Panc1 (cell line): ENCODE measurements around the gene CPT1B. TPM values are rescaled to one million over a fixed set of nuclear protein-coding genes. Genes with fewer than 3 reads are reported as not detected.

ENCODE experiments used
- ATAC-seq: fragments of 200-7000 bp; cut with Tn5 transposase; 2 replicates; pipeline ENCODE4 v1.9.1; 2020; ENCODE audit warnings: mild to moderate bottlenecking, moderate library complexity
- BruUV-seq: library from RNA; stranded (reverse); fragments of 400-500 nt; replicated peaks from 2 replicates; lab custom pipeline; 2021; lab: Mats Ljungman, UMichigan
- CTCF ChIA-PET: fragments of 300-600 bp; sonication (Branson Sonifier 250); formaldehyde crosslinking; loops from one replicate; lab custom pipeline; 2022; ENCODE audit warnings: antibody characterized with exemption; lab: Charles Lee
- POLR2A ChIA-PET: fragments of 300-600 bp; sonication (Branson Sonifier 250); formaldehyde crosslinking; loops from one replicate; lab custom pipeline; 2022; ENCODE audit warnings: antibody characterized with exemption; lab: Charles Lee
- DNase-seq: peaks from one replicate; pipeline ENCODE4 v3.0.0-alpha.2; 2010; ENCODE audit warnings: low read depth, low spot score
- H3K27ac ChIP-seq: 2 replicates; pipeline ENCODE4 v1.5.1; 2011; ENCODE audit warnings: mild to moderate bottlenecking, low read length, inconsistent platforms
- H3K27me3 ChIP-seq: fragments of 200-500 bp; sonication (Bioruptor generic); 2 replicates; pipeline ENCODE4 v1.6.0; 2014; ENCODE audit warnings: low read length, inconsistent platforms; ENCODE audit not compliant: control insufficient read depth, insufficient read depth
- H3K36me3 ChIP-seq: fragments of 200-500 bp; sonication (Bioruptor generic); 2 replicates; pipeline ENCODE4 v1.5.1; 2014; ENCODE audit warnings: inconsistent platforms, mild to moderate bottlenecking, low read length, moderate library complexity; ENCODE audit not compliant: control insufficient read depth, insufficient read depth
- H3K4me1 ChIP-seq: 2 replicates; pipeline ENCODE4 v1.5.1; 2011; ENCODE audit warnings: inconsistent platforms, mild to moderate bottlenecking, low read length, moderate library complexity; ENCODE audit not compliant: control insufficient read depth, insufficient read depth
- H3K4me3 ChIP-seq, 2 experiments: 2 replicates each; pipeline ENCODE4 v1.5.1; 2011 to 2012; ENCODE audit warnings: low read depth in 2 of 2, low read length in 2 of 2, mild to moderate bottlenecking in 2 of 2, inconsistent platforms in 1 of 2, moderate library complexity in 1 of 2
- H3K9me3 ChIP-seq: fragments of 200-500 bp; sonication (Bioruptor generic); 2 replicates; pipeline ENCODE4 v1.5.1; 2014; ENCODE audit warnings: low read depth, mild to moderate bottlenecking, inconsistent platforms, low read length, moderate library complexity; ENCODE audit not compliant: control insufficient read depth, insufficient read depth
- POLR2AphosphoS5 ChIP-seq: IDR thresholded peaks from 2 replicates; pipeline ENCODE4 v1.6.1; 2012; ENCODE audit warnings: mild to moderate bottlenecking, low read depth, low read length, moderate library complexity
- SIN3A ChIP-seq: IDR thresholded peaks from 2 replicates; pipeline ENCODE4 v1.6.1; 2012; ENCODE audit warnings: low read depth, mild to moderate bottlenecking, low read length, moderate library complexity, borderline replicate concordance; ENCODE audit not compliant: insufficient read depth
- TCF7L2 ChIP-seq: IDR thresholded peaks from 2 replicates; pipeline ENCODE4 v1.6.1; 2011; ENCODE audit warnings: mild to moderate bottlenecking, low read depth, low read length, inconsistent platforms
- in situ Hi-C: cut with HindIII; loops from 2 replicates; pipeline ENCODE4 v1.10.0; 2016; ENCODE audit warnings: low sequenced_read_pairs, low pct_unique_long_range_greater_than_20kb
- intact Hi-C: fragments of 100-400 bp; cut with micrococcal nuclease; formaldehyde crosslinking; loops from one replicate; pipeline ENCODE4 v1.10.0; 2022; ENCODE audit not compliant: unreplicated experiment
- total RNA-seq: library from RNA; stranded (reverse); gene quantifications from one replicate; pipeline ENCODE4 v1.2.1, GENCODE V29; 2021; ENCODE audit not compliant: unreplicated experiment
- TF ChIP-seq, protein P1 (sequence below): fragments of 450-650 bp; IDR thresholded peaks from 2 replicates; pipeline ENCODE4 v1.5.1; 2017; ENCODE audit warnings: mild to moderate bottlenecking
- TF ChIP-seq, protein P2 (sequence below), 2 experiments: IDR thresholded peaks; 2 replicates each; pipeline ENCODE4 v1.6.1; 2011 to 2012; ENCODE audit warnings: low read depth in 2 of 2, control low read depth in 1 of 2, low read length in 1 of 2, mild to moderate bottlenecking in 1 of 2, moderate library complexity in 1 of 2; ENCODE audit not compliant: insufficient read depth in 1 of 2

Gene CPT1B
- total RNA-seq, 1 experiment from 2014 or later: 18.4 TPM

DNA sequence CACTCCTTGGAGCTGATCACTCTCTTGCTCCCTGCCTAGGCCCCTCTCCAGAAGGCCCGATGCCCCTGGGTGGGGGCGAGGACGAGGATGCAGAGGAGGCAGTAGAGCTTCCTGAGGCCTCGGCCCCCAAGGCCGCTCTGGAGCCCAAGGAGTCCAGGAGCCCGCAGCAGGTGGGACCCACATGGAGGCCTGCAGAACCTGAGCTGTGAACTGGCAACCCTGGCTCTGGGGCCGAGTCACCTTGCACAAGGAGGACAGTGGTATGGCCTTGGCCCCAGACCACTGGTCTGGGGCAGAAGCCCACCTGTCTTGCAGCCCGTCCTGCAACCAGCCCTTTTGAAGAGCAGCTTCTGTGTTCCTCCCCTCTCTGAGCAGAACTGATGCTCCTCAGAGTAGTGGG, 59.1 kb downstream of the CPT1B start:
- ATAC-seq (no peak), DNase-seq (no peak)
- intact Hi-C loops (no loop called here), in situ Hi-C loops (no loop called here)
- H3K4me3 ChIP-seq: no peak overlapping the region
- no peaks in the 10 kb centered on the region for H3K4me1 ChIP-seq
- H3K27me3 ChIP-seq: no peaks in the 10 kb centered on the region
- POLR2A ChIA-PET: no interaction called here
- TF ChIP-seq TCF7L2 (no peak), POLR2AphosphoS5 (no peak), SIN3A (no peak)
- TF ChIP-seq, protein P1, sequence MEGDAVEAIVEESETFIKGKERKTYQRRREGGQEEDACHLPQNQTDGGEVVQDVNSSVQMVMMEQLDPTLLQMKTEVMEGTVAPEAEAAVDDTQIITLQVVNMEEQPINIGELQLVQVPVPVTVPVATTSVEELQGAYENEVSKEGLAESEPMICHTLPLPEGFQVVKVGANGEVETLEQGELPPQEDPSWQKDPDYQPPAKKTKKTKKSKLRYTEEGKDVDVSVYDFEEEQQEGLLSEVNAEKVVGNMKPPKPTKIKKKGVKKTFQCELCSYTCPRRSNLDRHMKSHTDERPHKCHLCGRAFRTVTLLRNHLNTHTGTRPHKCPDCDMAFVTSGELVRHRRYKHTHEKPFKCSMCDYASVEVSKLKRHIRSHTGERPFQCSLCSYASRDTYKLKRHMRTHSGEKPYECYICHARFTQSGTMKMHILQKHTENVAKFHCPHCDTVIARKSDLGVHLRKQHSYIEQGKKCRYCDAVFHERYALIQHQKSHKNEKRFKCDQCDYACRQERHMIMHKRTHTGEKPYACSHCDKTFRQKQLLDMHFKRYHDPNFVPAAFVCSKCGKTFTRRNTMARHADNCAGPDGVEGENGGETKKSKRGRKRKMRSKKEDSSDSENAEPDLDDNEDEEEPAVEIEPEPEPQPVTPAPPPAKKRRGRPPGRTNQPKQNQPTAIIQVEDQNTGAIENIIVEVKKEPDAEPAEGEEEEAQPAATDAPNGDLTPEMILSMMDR: no peak
- TF ChIP-seq, protein P2, sequence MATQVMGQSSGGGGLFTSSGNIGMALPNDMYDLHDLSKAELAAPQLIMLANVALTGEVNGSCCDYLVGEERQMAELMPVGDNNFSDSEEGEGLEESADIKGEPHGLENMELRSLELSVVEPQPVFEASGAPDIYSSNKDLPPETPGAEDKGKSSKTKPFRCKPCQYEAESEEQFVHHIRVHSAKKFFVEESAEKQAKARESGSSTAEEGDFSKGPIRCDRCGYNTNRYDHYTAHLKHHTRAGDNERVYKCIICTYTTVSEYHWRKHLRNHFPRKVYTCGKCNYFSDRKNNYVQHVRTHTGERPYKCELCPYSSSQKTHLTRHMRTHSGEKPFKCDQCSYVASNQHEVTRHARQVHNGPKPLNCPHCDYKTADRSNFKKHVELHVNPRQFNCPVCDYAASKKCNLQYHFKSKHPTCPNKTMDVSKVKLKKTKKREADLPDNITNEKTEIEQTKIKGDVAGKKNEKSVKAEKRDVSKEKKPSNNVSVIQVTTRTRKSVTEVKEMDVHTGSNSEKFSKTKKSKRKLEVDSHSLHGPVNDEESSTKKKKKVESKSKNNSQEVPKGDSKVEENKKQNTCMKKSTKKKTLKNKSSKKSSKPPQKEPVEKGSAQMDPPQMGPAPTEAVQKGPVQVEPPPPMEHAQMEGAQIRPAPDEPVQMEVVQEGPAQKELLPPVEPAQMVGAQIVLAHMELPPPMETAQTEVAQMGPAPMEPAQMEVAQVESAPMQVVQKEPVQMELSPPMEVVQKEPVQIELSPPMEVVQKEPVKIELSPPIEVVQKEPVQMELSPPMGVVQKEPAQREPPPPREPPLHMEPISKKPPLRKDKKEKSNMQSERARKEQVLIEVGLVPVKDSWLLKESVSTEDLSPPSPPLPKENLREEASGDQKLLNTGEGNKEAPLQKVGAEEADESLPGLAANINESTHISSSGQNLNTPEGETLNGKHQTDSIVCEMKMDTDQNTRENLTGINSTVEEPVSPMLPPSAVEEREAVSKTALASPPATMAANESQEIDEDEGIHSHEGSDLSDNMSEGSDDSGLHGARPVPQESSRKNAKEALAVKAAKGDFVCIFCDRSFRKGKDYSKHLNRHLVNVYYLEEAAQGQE (IDR thresholded peaks at IDR 0.05; ENCODE audit: insufficient read depth in 1 of 2, low read depth in 2 of 2, low read length in 1 of 2): no peak
- no peaks in the 10 kb centered on the region for H3K36me3 ChIP-seq
- CTCF ChIA-PET: no interaction called here
- BruUV-seq: no TSS peak
- no peak overlapping the region for H3K27ac ChIP-seq
- no peaks in the 10 kb centered on the region for H3K9me3 ChIP-seq

Other genes with a start within 250 kb of the CPT1B start
- gene PPP6R2, start 235.1 kb downstream of the CPT1B start, total RNA-seq: 52.8 TPM
- gene SBF1, start 103.4 kb downstream of the CPT1B start, total RNA-seq: 59.2 TPM
- 3.9 TPM for gene ADM2, start 96.9 kb downstream of the CPT1B start, total RNA-seq
- gene MIOX, start 91.6 kb downstream of the CPT1B start, total RNA-seq: 0.23 TPM
- 54.2 TPM for gene LMF2, start 70.7 kb downstream of the CPT1B start, total RNA-seq
- gene NCAPH2, start 70.2 kb downstream of the CPT1B start, total RNA-seq: 55.6 TPM
- 14.2 TPM for gene SCO2, start 52.8 kb downstream of the CPT1B start, total RNA-seq
- gene TYMP, start 48.4 kb downstream of the CPT1B start, total RNA-seq: 56.0 TPM
- 1.8 TPM for gene KLHDC7B, start 32.5 kb downstream of the CPT1B start, total RNA-seq
- gene SYCE3, start 15.5 kb downstream of the CPT1B start, total RNA-seq: not detected
- gene CHKB, start 4.4 kb upstream of the CPT1B start, total RNA-seq: 43.5 TPM
- gene MAPK8IP2, start 22.4 kb upstream of the CPT1B start, total RNA-seq: 38.4 TPM
- 43.8 TPM for gene ARSA, start 49.7 kb upstream of the CPT1B start, total RNA-seq
- 7.6 TPM for gene SHANK3, start 94.4 kb upstream of the CPT1B start, total RNA-seq
- gene ACR, start 159.8 kb upstream of the CPT1B start, total RNA-seq: 0.21 TPM
- gene RABL2B, start 205.2 kb upstream of the CPT1B start, total RNA-seq: 27.7 TPM